ENCODE results near the gene NIM1K.
A peak's percentile ranks its signal among the peaks of the same experiment; 100 is the strongest.

Gene NIM1K

GRCh38 chr5:43279548-43280274 lies 87.7 kb downstream of the NIM1K start:
- DNase-seq = no peak
- WGBS (ENCODE audit: extremely low coverage, insufficient coverage, insufficient read length) = no CpG with 5 or more reads among the region's 12 CpGs

GRCh38 chr5:43281840-43282658 lies 90.0 kb downstream of the NIM1K start:
- H3K36me3 ChIP-seq (ENCODE audit: control insufficient read depth in 1 of 2, insufficient read depth in 2 of 2, low read length in 2 of 2) = peaks cover 0 to 8% of the 10 kb centered on the region in 2 experiments

More at GRCh38 chr5:43279548-43280274, 87.7 kb downstream of the NIM1K start:
- Histone ChIP-seq H3K18ac (ENCODE audit: low read length) (no peak overlapping the region), H2BK12ac (ENCODE audit: low read length) (no peak overlapping the region), H3K36me3 (ENCODE audit: control insufficient read depth in 1 of 2, insufficient read depth in 2 of 2, low read length in 2 of 2) (no peaks in the 10 kb centered on the region), H4K12ac (ENCODE audit: low read depth, low read length) (no peak overlapping the region), H3K4me3 (ENCODE audit: low read depth, low read length) (no peak overlapping the region), H4K8ac (ENCODE audit: low read depth, low read length) (no peak overlapping the region), H2BK120ac (ENCODE audit: insufficient read depth, low read length, poor library complexity) (no peak overlapping the region), H3K4me1 (ENCODE audit: control insufficient read depth in 1 of 2, insufficient read depth in 2 of 2, low read length in 2 of 2) (no peaks in the 10 kb centered on the region), H3K27me3 (ENCODE audit: insufficient read depth, low read length) (no peaks in the 10 kb centered on the region), H2AK5ac (ENCODE audit: low read length) (no peak overlapping the region), H3K4me2 (ENCODE audit: low read length) (no peak overlapping the region), H2BK5ac (ENCODE audit: low read depth, low read length, poor library complexity) (no peak overlapping the region), H3K9ac (ENCODE audit: low read length) (no peak overlapping the region), H3K27ac (ENCODE audit: low read depth, low read length) (no peak overlapping the region), H3K4ac (ENCODE audit: low read depth, low read length) (no peak overlapping the region), H3K9me3 (ENCODE audit: insufficient read depth, low read depth, low read length) (peaks cover 1% of the 10 kb centered on the region), H4K91ac (ENCODE audit: low read depth, low read length) (no peak overlapping the region), H3K79me2 (ENCODE audit: control insufficient read depth, insufficient read depth, low read length, poor library complexity) (no peaks in the 10 kb centered on the region), H3K14ac (ENCODE audit: low read length) (no peak overlapping the region), H3K79me1 (ENCODE audit: low read length) (no peaks in the 10 kb centered on the region), H2AFZ (ENCODE audit: insufficient read depth, low read length, poor library complexity) (no peak overlapping the region), H3K23ac (ENCODE audit: low read length) (no peak overlapping the region)

GRCh38 chr5:43286623-43287022 lies 94.6 kb downstream of the NIM1K start:
- H3K9me3 ChIP-seq (ENCODE audit: insufficient read depth, low read depth, low read length) = no peaks in the 10 kb centered on the region
- H3K79me1 ChIP-seq (ENCODE audit: low read length) = no peaks in the 10 kb centered on the region
- H3K14ac ChIP-seq (ENCODE audit: low read length) = no peak overlapping the region
- H3K27me3 ChIP-seq (ENCODE audit: insufficient read depth, low read length) = no peaks in the 10 kb centered on the region
- no peak overlapping the region for H4K12ac ChIP-seq (ENCODE audit: low read depth, low read length)
- no peak overlapping the region for H4K91ac ChIP-seq (ENCODE audit: low read depth, low read length)
- peaks cover 2 to 29% of the 10 kb centered on the region in 2 experiments for H3K36me3 ChIP-seq (ENCODE audit: control insufficient read depth in 1 of 2, insufficient read depth in 2 of 2, low read length in 2 of 2)
- H3K4me3 ChIP-seq (ENCODE audit: low read depth, low read length) = no peak overlapping the region
- no peak overlapping the region for H3K23ac ChIP-seq (ENCODE audit: low read length)
- H3K27ac ChIP-seq (ENCODE audit: low read depth, low read length) = no peak overlapping the region
- H4K8ac ChIP-seq (ENCODE audit: low read depth, low read length) = no peak overlapping the region
- no peak overlapping the region for H2BK120ac ChIP-seq (ENCODE audit: insufficient read depth, low read length, poor library complexity)
- H2AK5ac ChIP-seq (ENCODE audit: low read length) = no peak overlapping the region
- no peak overlapping the region for H3K18ac ChIP-seq (ENCODE audit: low read length)
- no peaks in the 10 kb centered on the region for H3K79me2 ChIP-seq (ENCODE audit: control insufficient read depth, insufficient read depth, low read length, poor library complexity)
- H2BK5ac ChIP-seq (ENCODE audit: low read depth, low read length, poor library complexity) = no peak overlapping the region
- no peak overlapping the region for H3K4ac ChIP-seq (ENCODE audit: low read depth, low read length)
- no peak overlapping the region for H3K4me2 ChIP-seq (ENCODE audit: low read length)
- H2AFZ ChIP-seq (ENCODE audit: insufficient read depth, low read length, poor library complexity) = no peak overlapping the region
- H2BK12ac ChIP-seq (ENCODE audit: low read length) = no peak overlapping the region
- H3K9ac ChIP-seq (ENCODE audit: low read length) = no peak overlapping the region
- H3K4me1 ChIP-seq (ENCODE audit: control insufficient read depth in 1 of 2, insufficient read depth in 2 of 2, low read length in 2 of 2) = no peaks in the 10 kb centered on the region
- no peak for DNase-seq

More at GRCh38 chr5:43281840-43282658, 90.0 kb downstream of the NIM1K start:
- H2BK12ac ChIP-seq (ENCODE audit: low read length) = no peak overlapping the region
- no peak overlapping the region for H3K14ac ChIP-seq (ENCODE audit: low read length)
- no peak overlapping the region for H2BK5ac ChIP-seq (ENCODE audit: low read depth, low read length, poor library complexity)
- no peak overlapping the region for H3K27ac ChIP-seq (ENCODE audit: low read depth, low read length)
- no peak overlapping the region for H2BK120ac ChIP-seq (ENCODE audit: insufficient read depth, low read length, poor library complexity)
- no peak overlapping the region for H3K18ac ChIP-seq (ENCODE audit: low read length)
- H3K27me3 ChIP-seq (ENCODE audit: insufficient read depth, low read length) = no peaks in the 10 kb centered on the region
- WGBS (ENCODE audit: extremely low coverage, insufficient coverage, insufficient read length) = no CpG with 5 or more reads among the region's 7 CpGs
- H3K4me2 ChIP-seq (ENCODE audit: low read length) = no peak overlapping the region
- no peak overlapping the region for H3K4me3 ChIP-seq (ENCODE audit: low read depth, low read length)
- H3K4ac ChIP-seq (ENCODE audit: low read depth, low read length) = no peak overlapping the region
- H4K12ac ChIP-seq (ENCODE audit: low read depth, low read length) = no peak overlapping the region
- DNase-seq = peak; percentile 17 to 22
- H2AFZ ChIP-seq (ENCODE audit: insufficient read depth, low read length, poor library complexity) = no peak overlapping the region
- H3K4me1 ChIP-seq (ENCODE audit: control insufficient read depth in 1 of 2, insufficient read depth in 2 of 2, low read length in 2 of 2) = no peaks in the 10 kb centered on the region
- H3K79me2 ChIP-seq (ENCODE audit: control insufficient read depth, insufficient read depth, low read length, poor library complexity) = no peaks in the 10 kb centered on the region
- no peak overlapping the region for H4K8ac ChIP-seq (ENCODE audit: low read depth, low read length)
- no peak overlapping the region for H3K9ac ChIP-seq (ENCODE audit: low read length)
- no peak overlapping the region for H3K23ac ChIP-seq (ENCODE audit: low read length)
- H2AK5ac ChIP-seq (ENCODE audit: low read length) = no peak overlapping the region
- no peak overlapping the region for H4K91ac ChIP-seq (ENCODE audit: low read depth, low read length)
- H3K79me1 ChIP-seq (ENCODE audit: low read length) = no peaks in the 10 kb centered on the region
- H3K9me3 ChIP-seq (ENCODE audit: insufficient read depth, low read depth, low read length) = peaks cover 1% of the 10 kb centered on the region

DNA sequence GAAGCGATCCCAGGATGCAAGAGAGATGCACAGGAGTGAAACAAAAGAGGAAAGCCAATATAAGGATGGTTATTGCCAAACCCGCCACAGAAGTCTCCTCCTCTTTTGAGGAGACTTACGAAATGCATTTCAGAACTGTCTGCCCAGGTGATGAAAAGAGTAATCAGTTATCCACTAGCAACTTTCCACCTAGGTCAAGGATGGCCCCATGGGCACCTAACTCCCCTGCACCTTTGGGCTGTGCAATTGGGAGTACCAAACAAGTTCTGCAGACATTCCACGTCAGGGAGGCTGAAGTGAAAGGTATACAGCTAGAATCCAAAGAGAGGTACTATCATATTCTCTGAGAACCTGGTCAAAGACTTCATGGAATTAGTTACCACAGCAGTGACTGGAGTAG lies 95.5 kb downstream of the NIM1K start:
- Histone ChIP-seq H3K4me1 (ENCODE audit: control insufficient read depth in 1 of 2, insufficient read depth in 2 of 2, low read length in 2 of 2) (no peaks in the 10 kb centered on the region), H4K8ac (ENCODE audit: low read depth, low read length) (no peak overlapping the region), H3K9me3 (ENCODE audit: insufficient read depth, low read depth, low read length) (no peaks in the 10 kb centered on the region), H2BK5ac (ENCODE audit: low read depth, low read length, poor library complexity) (no peak overlapping the region), H3K4me3 (ENCODE audit: low read depth, low read length) (no peak overlapping the region), H4K91ac (ENCODE audit: low read depth, low read length) (no peak overlapping the region), H3K27ac (ENCODE audit: low read depth, low read length) (no peak overlapping the region), H3K27me3 (ENCODE audit: insufficient read depth, low read length) (no peaks in the 10 kb centered on the region), H2BK120ac (ENCODE audit: insufficient read depth, low read length, poor library complexity) (no peak overlapping the region), H3K18ac (ENCODE audit: low read length) (no peak overlapping the region), H4K12ac (ENCODE audit: low read depth, low read length) (no peak overlapping the region), H3K9ac (ENCODE audit: low read length) (no peak overlapping the region), H3K4ac (ENCODE audit: low read depth, low read length) (no peak overlapping the region), H3K79me1 (ENCODE audit: low read length) (no peaks in the 10 kb centered on the region), H3K79me2 (ENCODE audit: control insufficient read depth, insufficient read depth, low read length, poor library complexity) (no peaks in the 10 kb centered on the region), H2AFZ (ENCODE audit: insufficient read depth, low read length, poor library complexity) (no peak overlapping the region), H3K23ac (ENCODE audit: low read length) (no peak overlapping the region), H3K14ac (ENCODE audit: low read length) (no peak overlapping the region), H2AK5ac (ENCODE audit: low read length) (no peak overlapping the region), H3K4me2 (ENCODE audit: low read length) (no peak overlapping the region), H3K36me3 (ENCODE audit: control insufficient read depth in 1 of 2, insufficient read depth in 2 of 2, low read length in 2 of 2) (peaks cover 5 to 33% of the 10 kb centered on the region in 2 experiments), H2BK12ac (ENCODE audit: low read length) (no peak overlapping the region)
- no peak for DNase-seq
- WGBS (ENCODE audit: extremely low coverage, insufficient coverage, insufficient read length) = no CpG with 5 or more reads among the region's 4 CpGs

Measured in trophoblast cell (in vitro differentiated cells and primary cell).